A673 (cell line): Measurements from ENCODE around the gene HTD2. TPM values are rescaled to one million over a fixed set of nuclear protein-coding genes. Genes with fewer than 3 reads are reported as not detected.
"Not testable (repeated sequence)": the region's sequence is repeated elsewhere in the genome, so short reads cannot be mapped to it uniquely, and the experiment has no call there.

Experiments used
- BruUV-seq: library from RNA; stranded (reverse); fragments of 400-500 nt; replicated peaks from 2 replicates; lab custom pipeline; 2021; lab: Mats Ljungman, UMichigan
- CTCF ChIA-PET: fragments of 300-600 bp; sonication (Branson Sonifier 250); formaldehyde crosslinking; loops from one replicate; lab custom pipeline; 2022; ENCODE audit warnings: antibody characterized with exemption; lab: Charles Lee
- POLR2A ChIA-PET: fragments of 300-600 bp; sonication (Branson Sonifier 250); formaldehyde crosslinking; loops from one replicate; lab custom pipeline; 2022; ENCODE audit warnings: antibody characterized with exemption; ENCODE audit not compliant: low non-redundant PET; lab: Charles Lee
- DNase-seq: peaks from one replicate; pipeline ENCODE4 v3.0.0-alpha.2; 2015; ENCODE audit warnings: low spot score
- H3K27ac ChIP-seq: fragments of 200-600 bp; sonication (generic); 2 replicates; pipeline ENCODE4 v1.5.1; 2016; ENCODE audit warnings: mixed run types, low read depth, mild to moderate bottlenecking, mixed read lengths, antibody characterized with exemption, low read length; ENCODE audit not compliant: poor library complexity, severe bottlenecking
- H3K27me3 ChIP-seq: fragments of 200-600 bp; sonication (generic); replicated peaks from 2 replicates; pipeline ENCODE4 v1.6.1; 2017; ENCODE audit warnings: mixed run types, low read depth, mild to moderate bottlenecking, mixed read lengths, antibody characterized with exemption, low read length; ENCODE audit not compliant: insufficient read depth, poor library complexity
- H3K36me3 ChIP-seq: fragments of 200-600 bp; sonication (generic); 2 replicates; pipeline ENCODE4 v1.6.1; 2016; ENCODE audit warnings: mixed run types, mild to moderate bottlenecking, mixed read lengths, antibody characterized with exemption, low read length; ENCODE audit not compliant: insufficient read depth, poor library complexity, severe bottlenecking
- H3K4me1 ChIP-seq: fragments of 200-600 bp; sonication (generic); 2 replicates; pipeline ENCODE4 v1.6.1; 2017; ENCODE audit warnings: mixed run types, mild to moderate bottlenecking, mixed read lengths, antibody characterized with exemption, low read length; ENCODE audit not compliant: insufficient read depth, poor library complexity, severe bottlenecking
- H3K4me3 ChIP-seq: fragments of 200-600 bp; sonication (generic); 2 replicates; pipeline ENCODE4 v1.5.1; 2016; ENCODE audit warnings: low read depth, mixed run types, mild to moderate bottlenecking, mixed read lengths, low read length; ENCODE audit not compliant: poor library complexity, severe bottlenecking
- H3K9me3 ChIP-seq: fragments of 200-600 bp; sonication (generic); 2 replicates; pipeline ENCODE4 v1.6.1; 2016; ENCODE audit warnings: mixed run types, low read depth, mild to moderate bottlenecking, mixed read lengths, antibody characterized with exemption, low read length; ENCODE audit not compliant: poor library complexity, severe bottlenecking
- CTCF ChIP-seq: fragments of 300-800, 200-600 bp; sonication (generic); conservative IDR thresholded peaks from 2 replicates; pipeline ENCODE4 v1.5.1; 2017; ENCODE audit warnings: low read depth, mild to moderate bottlenecking, antibody characterized with exemption, low read length, moderate library complexity, mixed read lengths
- EZH2 ChIP-seq: fragments of 200-600 bp; sonication (generic); IDR thresholded peaks from 2 replicates; pipeline ENCODE4 v1.6.1; 2017; ENCODE audit warnings: borderline replicate concordance, low read depth, mild to moderate bottlenecking, mixed read lengths, antibody characterized with exemption, low read length; ENCODE audit not compliant: poor library complexity, severe bottlenecking
- intact Hi-C: fragments of 100-400 bp; cut with micrococcal nuclease; formaldehyde crosslinking; loops from one replicate; pipeline ENCODE4 v1.10.0; 2022; ENCODE audit not compliant: unreplicated experiment
- total RNA-seq: library from RNA; stranded (reverse); gene quantifications from 2 replicates; pipeline ENCODE4 v1.2.3, GENCODE V29; 2021

HTD2 gene
- total RNA-seq, 1 experiment from 2014 or later: 9.0 TPM

- Histone ChIP-seq H3K36me3 (peaks cover 75% of the 10 kb centered on the region), H3K27me3 (no peaks in the 10 kb centered on the region), H3K4me3 (no peak overlapping the region), H3K4me1 (peaks cover 29% of the 10 kb centered on the region), H3K9me3 (no peaks in the 10 kb centered on the region), H3K27ac (peak overlapping the region; percentile 65)
- CTCF ChIA-PET: no interaction called here
- intact Hi-C loops: no loop called here
- TF ChIP-seq EZH2 (no peak), CTCF (no peak)
- DNase-seq: no peak
- no TSS peak for BruUV-seq
- POLR2A ChIA-PET: no interaction called here
These were observed 45.6 kb upstream of the HTD2 start for GRCh38 chr3:58260733-58261132.

GRCh38 chr3:58261954-58262666 is 44.2 kb upstream of the HTD2 start:
- Histone ChIP-seq H3K27me3 (no peaks in the 10 kb centered on the region), H3K4me3 (no peak overlapping the region), H3K36me3 (peaks cover 74% of the 10 kb centered on the region), H3K4me1 (peaks cover 31% of the 10 kb centered on the region), H3K27ac (no peak overlapping the region), H3K9me3 (no peaks in the 10 kb centered on the region)
- no peak for DNase-seq
- TSS peak; percentile 1 for BruUV-seq
- no peak for TF ChIP-seq CTCF
- TF ChIP-seq EZH2: no peak
- ChIA-PET CTCF (no interaction called here), POLR2A (no interaction called here)
- intact Hi-C loops: no loop called here

GRCh38 chr3:58266577-58266976 is 39.7 kb upstream of the HTD2 start:
- CTCF ChIA-PET: no interaction called here
- TF ChIP-seq EZH2 (no peak), CTCF (no peak)
- Histone ChIP-seq H3K9me3 (no peaks in the 10 kb centered on the region), H3K36me3 (peaks cover 79% of the 10 kb centered on the region), H3K27me3 (no peaks in the 10 kb centered on the region), H3K4me1 (peaks cover 13% of the 10 kb centered on the region), H3K4me3 (no peak overlapping the region), H3K27ac (peak overlapping the region; percentile 35)
- DNase-seq: no peak
- intact Hi-C loops: no loop called here
- POLR2A ChIA-PET: no interaction called here
- no TSS peak for BruUV-seq

GRCh38 chr3:58267543-58267942 is 38.8 kb upstream of the HTD2 start:
- peaks cover 17% of the 10 kb centered on the region for H3K4me1 ChIP-seq
- intact Hi-C loops, H3K27ac ChIP-seq, H3K9me3 ChIP-seq, H3K27me3 ChIP-seq, POLR2A ChIA-PET, CTCF ChIA-PET, H3K4me3 ChIP-seq, BruUV-seq, DNase-seq: not testable (repeated sequence)
- H3K36me3 ChIP-seq: peaks cover 80% of the 10 kb centered on the region
